Sigmoid colon (tissue), 7 donors: Measurements from ENCODE around the gene NDUFB10. TPM values are rescaled to one million over a fixed set of nuclear protein-coding genes. Genes with fewer than 3 reads are reported as not detected.

Experiments
- DNase-seq: peaks from one replicate; pipeline ENCODE4 v3.0.0-alpha.2; 2019
- H3K27ac ChIP-seq, 4 donors: fragments of 200-600 bp; sonication (generic); one replicate each; pipeline ENCODE4 v1.5.1; 2016 to 2019; ENCODE audit warnings: mild to moderate bottlenecking in 1 of 4
- H3K27me3 ChIP-seq, 3 donors: fragments of 200-600 bp; sonication (generic); one replicate each; pipeline ENCODE4 v1.5.1; 2019; ENCODE audit warnings: mild to moderate bottlenecking in 1 of 3
- H3K36me3 ChIP-seq, 4 donors: fragments of 200-600 bp; sonication (generic); one replicate each; pipeline ENCODE4 v1.5.1; 2016 to 2019
- H3K4me1 ChIP-seq, 4 donors: fragments of 200-600 bp; sonication (generic); one replicate each; pipeline ENCODE4 v1.5.1; 2017 to 2019
- H3K4me3 ChIP-seq, 4 donors: fragments of 200-600 bp; sonication (generic); one replicate each; pipeline ENCODE4 v1.5.1; 2017 to 2019; ENCODE audit warnings: mild to moderate bottlenecking in 2 of 4, moderate library complexity in 1 of 4
- H3K9me3 ChIP-seq, 4 donors: fragments of 200-600 bp in 3 of 4; sonication (generic) in 3 of 4; one replicate each; pipeline versions ENCODE4 v1.5.1 to v1.6.1; 2013 to 2019
- CTCF ChIP-seq, 4 experiments: fragments of 450-650 bp in 3 of 4; fragments of 200-600 bp in 1 of 4; IDR thresholded peaks; one replicate each; pipeline ENCODE4 v1.5.1; 2016 to 2019; ENCODE audit warnings: antibody characterized with exemption in 4 of 4, mild to moderate bottlenecking in 3 of 4, moderate library complexity in 2 of 4
- EP300 ChIP-seq, 4 donors: sonication (generic); formaldehyde crosslinking; IDR thresholded peaks; one replicate each; pipeline ENCODE4 v1.6.1; 2017; ENCODE audit warnings: antibody characterized with exemption in 4 of 4
- POLR2A ChIP-seq, 2 donors: fragments of 450-650 bp; IDR thresholded peaks; one replicate each; pipeline ENCODE4 v1.6.1; 2016; ENCODE audit warnings: antibody characterized with exemption in 2 of 2, mild to moderate bottlenecking in 2 of 2, moderate library complexity in 2 of 2
- POLR2AphosphoS5 ChIP-seq, 4 donors: sonication (generic); formaldehyde crosslinking; IDR thresholded peaks; one replicate each; pipeline ENCODE4 v1.6.1; 2017; ENCODE audit warnings: antibody characterized with exemption in 4 of 4
- WGBS, 2 donors: extraction: QIAGEN DNeasy Blood & Tissue Kit; methylation state at CpG; one replicate each; pipeline ENCODE4 v1.1.7; 2013; 5-methylcytosine and 5-hydroxymethylcytosine counted together
- intact Hi-C: fragments of 100-400 bp; cut with DNase I; formaldehyde crosslinking; loops from one replicate; pipeline ENCODE4 v1.15.1; 2023
- polyA plus RNA-seq, 3 donors: library from polyadenylated mRNA; stranded (reverse); fragments of 200-250 nt; gene quantifications; one replicate each; pipeline ENCODE4 v1.2.3, GENCODE V29; 2013
- total RNA-seq, 4 donors: library from RNA; depleted of rRNA; stranded (reverse); fragments of >200 nt; gene quantifications; one replicate each; pipeline ENCODE4 v1.1.0, GENCODE V29; 2016
- donor health status: healthy with polysubstance abuse.
- donor health status: Bipolar disorder and iron deficiency.
- donor health status: healthy.

Gene NDUFB10
- total and polyA plus RNA-seq, 7 donors = 200 to 489 (median 298) TPM

GRCh38 chr16:1998852-1999801 lies 39.8 kb downstream of the NDUFB10 start:
- H3K27me3 ChIP-seq = no peaks in the 10 kb centered on the region
- DNase-seq = no peak
- WGBS, 2 donors = 96% methylated on average over 39 of the region's 39 CpGs
- H3K27ac ChIP-seq = no peak overlapping the region
- TF ChIP-seq POLR2AphosphoS5 (IDR thresholded peaks at IDR 0.05) (no peak), CTCF (IDR thresholded peaks at IDR 0.05) (no peak), POLR2A (IDR thresholded peaks at IDR 0.05) (no peak), EP300 (IDR thresholded peaks at IDR 0.05) (no peak)
- intact Hi-C loops = no loop called here
- peaks cover 36 to 65% (median 49%) of the 10 kb centered on the region in 4 donors for H3K36me3 ChIP-seq
- H3K4me1 ChIP-seq = peaks cover 0 to 16% (median 8%) of the 10 kb centered on the region in 4 donors
- no peak overlapping the region for H3K4me3 ChIP-seq
- no peaks in the 10 kb centered on the region for H3K9me3 ChIP-seq

GRCh38 chr16:1999866-2000514 lies 40.7 kb downstream of the NDUFB10 start:
- WGBS, 2 donors = 87 to 92% methylated on average over 28 of the region's 28 CpGs
- Histone ChIP-seq H3K4me3 (no peak overlapping the region), H3K36me3 (peaks cover 36 to 65% (median 49%) of the 10 kb centered on the region in 4 donors), H3K9me3 (no peaks in the 10 kb centered on the region), H3K4me1 (peaks cover 0 to 25% (median 17%) of the 10 kb centered on the region in 4 donors), H3K27me3 (no peaks in the 10 kb centered on the region), H3K27ac (no peak overlapping the region)
- TF ChIP-seq POLR2A (IDR thresholded peaks at IDR 0.05) = no peak
- no peak for TF ChIP-seq POLR2AphosphoS5 (IDR thresholded peaks at IDR 0.05)
- no peak for TF ChIP-seq EP300 (IDR thresholded peaks at IDR 0.05)
- no peak for TF ChIP-seq CTCF (IDR thresholded peaks at IDR 0.05)
- intact Hi-C loops = no loop called here
- no peak for DNase-seq

DNA sequence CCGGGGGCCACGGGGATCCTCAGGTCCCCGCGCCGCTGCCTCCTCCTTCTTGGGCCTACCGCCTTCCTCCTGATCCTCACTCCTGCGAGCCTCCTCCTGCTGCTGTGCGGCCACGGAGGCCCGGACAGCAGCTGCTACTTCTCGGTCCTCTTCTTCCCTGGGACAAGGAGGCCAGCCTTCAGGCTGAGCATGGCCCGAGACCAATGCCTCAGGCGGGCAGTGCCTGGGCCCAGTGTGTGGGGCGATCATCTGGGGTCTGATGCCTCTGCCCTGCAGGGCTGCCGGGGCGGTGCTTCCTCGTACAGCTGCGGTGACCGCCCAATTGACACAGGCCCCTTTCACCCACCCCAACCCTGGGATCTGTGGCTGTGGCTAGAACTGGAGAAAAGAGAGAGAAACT lies 41.7 kb downstream of the NDUFB10 start:
- TF ChIP-seq CTCF (IDR thresholded peaks at IDR 0.05) (no peak), POLR2A (IDR thresholded peaks at IDR 0.05) (no peak), EP300 (IDR thresholded peaks at IDR 0.05) (no peak), POLR2AphosphoS5 (IDR thresholded peaks at IDR 0.05) (no peak)
- Histone ChIP-seq H3K27me3 (no peaks in the 10 kb centered on the region), H3K4me3 (no peak overlapping the region), H3K36me3 (peaks cover 36 to 65% (median 49%) of the 10 kb centered on the region in 4 donors), H3K4me1 (peaks cover 0 to 32% (median 27%) of the 10 kb centered on the region in 4 donors), H3K9me3 (no peaks in the 10 kb centered on the region), H3K27ac (no peak overlapping the region)
- DNase-seq = no peak
- intact Hi-C loops = no loop called here
- 96 to 97% methylated on average over 19 of the region's 19 CpGs for WGBS, 2 donors

- H3K4me1 ChIP-seq = peaks cover 0 to 37% (median 34%) of the 10 kb centered on the region in 4 donors
- no peak overlapping the region for H3K27ac ChIP-seq
- 96% methylated on average over 53 of the region's 53 CpGs for whole genome bisulfite sequencing, 2 donors
- no peaks in the 10 kb centered on the region for H3K9me3 ChIP-seq
- no peaks in the 10 kb centered on the region for H3K27me3 ChIP-seq
- peaks cover 36 to 65% (median 49%) of the 10 kb centered on the region in 4 donors for H3K36me3 ChIP-seq
- TF ChIP-seq POLR2AphosphoS5 (IDR thresholded peaks at IDR 0.05) (no peak), EP300 (IDR thresholded peaks at IDR 0.05) (no peak), CTCF (IDR thresholded peaks at IDR 0.05) (no peak), POLR2A (IDR thresholded peaks at IDR 0.05) (no peak)
- H3K4me3 ChIP-seq = no peak overlapping the region
- no peak for DNase-seq
- intact Hi-C loops = no loop called here
These were observed 42.4 kb downstream of the NDUFB10 start for GRCh38 chr16:2001456-2002355.
